ENCODE measurements around the gene RRP8.

DNA sequence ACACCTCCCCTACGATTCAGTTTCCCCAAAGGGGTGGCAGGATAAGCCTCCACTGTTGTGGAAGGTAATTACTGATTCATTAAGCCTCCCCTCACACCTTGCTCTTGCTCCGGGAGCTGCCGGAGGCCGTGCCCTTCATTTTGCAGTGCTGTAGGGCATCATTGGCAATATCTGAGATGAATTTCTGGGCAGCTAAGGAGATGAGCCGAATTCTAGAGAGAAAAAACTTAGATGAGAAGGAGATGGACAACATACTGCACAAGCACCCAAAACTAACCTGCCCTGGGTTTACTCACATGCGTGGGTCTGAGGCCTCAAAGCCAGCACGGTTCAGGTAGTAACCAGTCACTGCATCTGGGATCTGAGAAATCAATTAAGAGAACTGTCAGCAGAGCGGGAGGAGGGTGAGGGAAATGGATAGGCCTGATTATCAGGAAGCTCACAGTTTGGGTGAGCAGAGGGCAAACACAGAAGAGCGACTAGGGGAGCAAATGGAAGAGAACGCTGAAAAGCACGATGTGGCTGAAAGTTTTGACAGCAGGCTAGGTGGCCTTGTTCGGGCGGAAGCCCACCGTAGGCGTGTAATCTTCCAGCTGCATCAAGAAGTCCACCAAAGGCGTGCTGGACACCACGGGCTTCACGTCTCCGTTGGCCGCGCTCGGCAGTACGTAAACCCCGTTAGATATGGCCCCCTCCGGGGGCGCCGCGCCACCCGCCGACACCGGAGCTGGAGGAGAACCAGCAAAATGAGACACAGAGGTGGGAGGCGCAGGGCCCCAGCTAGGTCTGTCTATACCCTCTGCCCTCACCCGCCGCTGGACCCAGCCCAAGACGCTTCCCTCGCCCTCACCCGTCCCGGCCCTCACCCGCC, 7.9 kb upstream of the RRP8 start:
- TF ChIP-seq, protein P1, sequence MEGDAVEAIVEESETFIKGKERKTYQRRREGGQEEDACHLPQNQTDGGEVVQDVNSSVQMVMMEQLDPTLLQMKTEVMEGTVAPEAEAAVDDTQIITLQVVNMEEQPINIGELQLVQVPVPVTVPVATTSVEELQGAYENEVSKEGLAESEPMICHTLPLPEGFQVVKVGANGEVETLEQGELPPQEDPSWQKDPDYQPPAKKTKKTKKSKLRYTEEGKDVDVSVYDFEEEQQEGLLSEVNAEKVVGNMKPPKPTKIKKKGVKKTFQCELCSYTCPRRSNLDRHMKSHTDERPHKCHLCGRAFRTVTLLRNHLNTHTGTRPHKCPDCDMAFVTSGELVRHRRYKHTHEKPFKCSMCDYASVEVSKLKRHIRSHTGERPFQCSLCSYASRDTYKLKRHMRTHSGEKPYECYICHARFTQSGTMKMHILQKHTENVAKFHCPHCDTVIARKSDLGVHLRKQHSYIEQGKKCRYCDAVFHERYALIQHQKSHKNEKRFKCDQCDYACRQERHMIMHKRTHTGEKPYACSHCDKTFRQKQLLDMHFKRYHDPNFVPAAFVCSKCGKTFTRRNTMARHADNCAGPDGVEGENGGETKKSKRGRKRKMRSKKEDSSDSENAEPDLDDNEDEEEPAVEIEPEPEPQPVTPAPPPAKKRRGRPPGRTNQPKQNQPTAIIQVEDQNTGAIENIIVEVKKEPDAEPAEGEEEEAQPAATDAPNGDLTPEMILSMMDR (IDR thresholded peaks at IDR 0.05; ENCODE audit: poor library complexity), result no peak
- TF ChIP-seq EZH2 (IDR thresholded peaks at IDR 0.05; ENCODE audit: borderline replicate concordance) (no peak), EZH2phosphoT487 (IDR thresholded peaks at IDR 0.05; ENCODE audit: low read depth, severe bottlenecking, unreplicated experiment) (no peak)
